IMR-90 (cell line): ENCODE data around the gene CHD6. TPM values are rescaled to one million over a fixed set of nuclear protein-coding genes. Genes with fewer than 3 reads are reported as not detected.

Experiments
- ATAC-seq: fragments of 200-7000 bp; cut with Tn5 transposase; 2 replicates; pipeline ENCODE4 v1.9.1; 2020; ENCODE audit warnings: low read depth, mild to moderate bottlenecking, moderate library complexity
- BruUV-seq: library from RNA; stranded (reverse); fragments of 400-500 nt; replicated peaks from 2 replicates; lab custom pipeline; 2021; lab: Mats Ljungman, UMichigan
- CTCF ChIA-PET: fragments of 300-600 bp; formaldehyde crosslinking; extraction: SDS; loops from one replicate; lab custom pipeline; 2021; ENCODE audit warnings: antibody characterized with exemption; lab: Yijun Ruan, JAX
- POLR2A ChIA-PET: fragments of 300-600 bp; sonication (Branson Sonifier 250); formaldehyde crosslinking; loops from one replicate; lab custom pipeline; 2022; ENCODE audit warnings: antibody characterized with exemption; ENCODE audit not compliant: unreplicated experiment; lab: Charles Lee
- DNase-seq: peaks from one replicate; pipeline ENCODE4 v3.0.0; 2013
- H2AFZ ChIP-seq: replicated peaks from 2 replicates; pipeline ENCODE3; 2013; ENCODE audit warnings: low read length, mild to moderate bottlenecking; ENCODE audit not compliant: poor library complexity
- H2AK5ac ChIP-seq: 2 replicates; pipeline ENCODE4 v1.6.1; 2013; ENCODE audit warnings: low read depth, low read length, inconsistent platforms
- H2AK9ac ChIP-seq: replicated peaks from 2 replicates; pipeline ENCODE3; 2013; ENCODE audit warnings: mild to moderate bottlenecking, low read depth, low read length, moderate library complexity; ENCODE audit not compliant: poor library complexity
- H2BK120ac ChIP-seq: 2 replicates; pipeline ENCODE4 v1.6.1; 2013; ENCODE audit warnings: low read depth, low read length, inconsistent platforms
- H2BK15ac ChIP-seq: 3 replicates; pipeline ENCODE4 v1.6.1; 2013; ENCODE audit warnings: low read depth, low read length, inconsistent platforms
- H2BK20ac ChIP-seq: 2 replicates; pipeline ENCODE4 v1.6.1; 2013; ENCODE audit warnings: low read depth, mild to moderate bottlenecking, inconsistent platforms, low read length, moderate library complexity
- H2BK5ac ChIP-seq: 2 replicates; pipeline ENCODE4 v1.6.1; 2013; ENCODE audit warnings: mild to moderate bottlenecking, low read depth, low read length, inconsistent platforms; ENCODE audit not compliant: poor library complexity, severe bottlenecking
- H3K14ac ChIP-seq: replicated peaks from 2 replicates; pipeline ENCODE4 v1.6.1; 2013; ENCODE audit warnings: low read depth, low read length, inconsistent platforms
- H3K18ac ChIP-seq: 2 replicates; pipeline ENCODE4 v1.6.1; 2013; ENCODE audit warnings: low read depth, low read length, control low read depth
- H3K23ac ChIP-seq: 2 replicates; pipeline ENCODE4 v1.6.1; 2013; ENCODE audit warnings: low read depth, low read length, inconsistent platforms
- H3K27ac ChIP-seq: 2 replicates; pipeline ENCODE4 v1.5.1; 2013; ENCODE audit warnings: mild to moderate bottlenecking, control low read depth, low read length; ENCODE audit not compliant: insufficient read depth
- H3K27me3 ChIP-seq: 2 replicates; pipeline ENCODE4 v1.6.1; 2013; ENCODE audit warnings: low read length; ENCODE audit not compliant: control insufficient read depth, insufficient read depth
- H3K36me3 ChIP-seq: 2 replicates; pipeline ENCODE4 v1.6.1; 2013; ENCODE audit warnings: low read length, mixed read lengths; ENCODE audit not compliant: control insufficient read depth, insufficient read depth
- H3K4ac ChIP-seq: 2 replicates; pipeline ENCODE4 v1.6.1; 2013; ENCODE audit warnings: low read depth, low read length, inconsistent platforms
- H3K4me1 ChIP-seq: 2 replicates; pipeline ENCODE4 v1.6.1; 2013; ENCODE audit warnings: low read length, mixed read lengths; ENCODE audit not compliant: control insufficient read depth, insufficient read depth
- H3K4me2 ChIP-seq: 2 replicates; pipeline ENCODE4 v1.6.1; 2013; ENCODE audit warnings: low read depth, mild to moderate bottlenecking, control low read depth, low read length, moderate library complexity
- H3K4me3 ChIP-seq: 2 replicates; pipeline ENCODE4 v1.5.1; 2013; ENCODE audit warnings: low read depth, mild to moderate bottlenecking, control low read depth, low read length, moderate library complexity; ENCODE audit not compliant: insufficient read depth
- H3K56ac ChIP-seq: 2 replicates; pipeline ENCODE4 v1.6.1; 2013; ENCODE audit warnings: low read length, inconsistent platforms; ENCODE audit not compliant: insufficient read depth; ENCODE audit errors: extremely low read depth
- H3K79me1 ChIP-seq, 2 experiments: 2 replicates each; pipeline ENCODE4 v1.6.1; 2013; ENCODE audit warnings: low read length in 2 of 2, inconsistent platforms in 1 of 2, low read depth in 1 of 2
- H3K9ac ChIP-seq: 2 replicates; pipeline ENCODE4 v1.6.1; 2013; ENCODE audit warnings: low read depth, low read length, control low read depth
- H3K9me1 ChIP-seq: 2 replicates; pipeline ENCODE4 v1.6.1; 2013; ENCODE audit warnings: low read length, inconsistent platforms; ENCODE audit not compliant: insufficient read depth
- H3K9me3 ChIP-seq: 2 replicates; pipeline ENCODE4 v1.6.1; 2013; ENCODE audit warnings: low read length; ENCODE audit not compliant: control insufficient read depth, insufficient read depth
- H4K20me1 ChIP-seq: 2 replicates; pipeline ENCODE4 v1.6.1; 2013; ENCODE audit warnings: low read length, inconsistent platforms; ENCODE audit not compliant: insufficient read depth
- H4K5ac ChIP-seq: 2 replicates; pipeline ENCODE4 v1.6.1; 2013; ENCODE audit warnings: mild to moderate bottlenecking, low read depth, low read length, control low read depth
- H4K8ac ChIP-seq, 2 experiments: 2 replicates each; pipeline ENCODE4 v1.6.1; 2013; ENCODE audit warnings: low read depth in 2 of 2, low read length in 2 of 2, control low read depth in 1 of 2, inconsistent platforms in 1 of 2
- H4K91ac ChIP-seq: 2 replicates; pipeline ENCODE4 v1.6.1; 2013; ENCODE audit warnings: low read depth, low read length, inconsistent platforms; ENCODE audit not compliant: insufficient read depth
- BHLHE40 ChIP-seq: fragments of 150-350 bp; IDR thresholded peaks from 2 replicates; pipeline ENCODE4 v1.6.1; 2016; ENCODE audit warnings: mild to moderate bottlenecking, low read depth, low read length
- CEBPB ChIP-seq: IDR thresholded peaks from 2 replicates; pipeline ENCODE4 v1.6.1; 2012; ENCODE audit warnings: low read depth, low read length, improper control_type of control experiment
- CHD1 ChIP-seq: IDR thresholded peaks from 2 replicates; pipeline ENCODE4 v1.6.1; 2012; ENCODE audit warnings: low read depth, low read length, improper control_type of control experiment
- CTCF ChIP-seq: conservative IDR thresholded peaks from 2 replicates; pipeline ENCODE4 v1.5.1; 2012; ENCODE audit warnings: mild to moderate bottlenecking, low read depth, low read length, improper control_type of control experiment
- ELK1 ChIP-seq: fragments of 150-350 bp; IDR thresholded peaks from 2 replicates; pipeline ENCODE4 v1.6.1; 2016; ENCODE audit warnings: low read depth, mild to moderate bottlenecking, low read length, moderate library complexity, borderline replicate concordance
- FOS ChIP-seq: fragments of 150-350 bp; IDR thresholded peaks from 2 replicates; pipeline ENCODE4 v1.6.1; 2016; ENCODE audit warnings: low read depth, low read length
- MAFK ChIP-seq: IDR thresholded peaks from 2 replicates; pipeline ENCODE4 v1.6.1; 2012; ENCODE audit warnings: low read depth, low read length, improper control_type of control experiment
- MAZ ChIP-seq: IDR thresholded peaks from 2 replicates; pipeline ENCODE4 v1.6.1; 2012; ENCODE audit warnings: low read depth, mild to moderate bottlenecking, low read length, improper control_type of control experiment, moderate library complexity, borderline replicate concordance
- MXI1 ChIP-seq: IDR thresholded peaks from 2 replicates; pipeline ENCODE4 v1.6.1; 2012; ENCODE audit warnings: low read depth, mild to moderate bottlenecking, low read length, moderate library complexity, borderline replicate concordance
- NFE2L2 ChIP-seq: fragments of 150-350 bp; IDR thresholded peaks from 2 replicates; pipeline ENCODE4 v1.6.1; 2016; ENCODE audit warnings: low read depth, mild to moderate bottlenecking, low read length
- POLR2A ChIP-seq: IDR thresholded peaks from 2 replicates; pipeline ENCODE4 v1.6.1; 2012; ENCODE audit warnings: mild to moderate bottlenecking, low read depth, low read length
- RAD21 ChIP-seq: IDR thresholded peaks from 2 replicates; pipeline ENCODE4 v1.6.1; 2012; ENCODE audit warnings: low read length, improper control_type of control experiment
- RCOR1 ChIP-seq: IDR thresholded peaks from 2 replicates; pipeline ENCODE4 v1.6.1; 2012; ENCODE audit warnings: mild to moderate bottlenecking, low read length, improper control_type of control experiment; ENCODE audit not compliant: insufficient replicate concordance
- RFX5 ChIP-seq: IDR thresholded peaks from 2 replicates; pipeline ENCODE4 v1.8.0; 2012; ENCODE audit warnings: low read depth, mild to moderate bottlenecking, low read length, moderate library complexity
- SMC3 ChIP-seq: fragments of 150-350 bp; IDR thresholded peaks from 2 replicates; pipeline ENCODE4 v1.6.1; 2016; ENCODE audit warnings: low read depth, mild to moderate bottlenecking, antibody characterized with exemption, low read length, moderate library complexity
- USF2 ChIP-seq: fragments of 150-350 bp; IDR thresholded peaks from 2 replicates; pipeline ENCODE4 v1.6.1; 2017; ENCODE audit warnings: mild to moderate bottlenecking, antibody characterized with exemption, low read length, low read depth
- WGBS, 2 experiments: methylation state at CpG; one replicate each; pipeline versions ENCODE4 v1.1.5 to v1.1.7; 2013; ENCODE audit warnings: missing lambda C conversion rate in 2 of 2; ENCODE audit not compliant: insufficient read length in 1 of 2; ENCODE audit errors: extremely low coverage in 2 of 2; 5-methylcytosine and 5-hydroxymethylcytosine counted together
- dilution Hi-C: fragments of 300-500 bp; cut with HindIII; formaldehyde crosslinking; loops from one replicate; pipeline ENCODE4 v1.14.3; 2018; ENCODE audit warnings: low sequenced_read_pairs; ENCODE audit not compliant: unreplicated experiment
- in situ Hi-C: fragments of 300-500 bp; cut with MboI; formaldehyde crosslinking; loops from 3 replicates; pipeline ENCODE4 v1.14.3; 2019; ENCODE audit warnings: low sequenced_read_pairs, inconsistent platforms, mixed read lengths
- intact Hi-C: fragments of 100-400 bp; cut with micrococcal nuclease; formaldehyde crosslinking; loops from 2 replicates; pipeline ENCODE4 v1.10.0; 2022
- polyA plus RNA-seq, 3 experiments: library from polyadenylated mRNA; depleted of rRNA; stranded (reverse); fragments of >200 nt; gene quantifications; 2 replicates each; pipeline ENCODE4 v1.2.3, GENCODE V29; 2012; ENCODE audit warnings: low replicate concordance in 1 of 3
- total RNA-seq: library from RNA; depleted of rRNA; stranded (reverse); fragments of >200 nt; gene quantifications from 2 replicates; pipeline ENCODE4 v1.2.3, GENCODE V29; 2012

The CHD6 gene
- total and polyA plus RNA-seq, 2 of the 4 experiments (the other 2 are of a cell fraction) = 8.8 to 26.7 TPM

- Histone ChIP-seq H2AFZ (no peak overlapping the region), H3K4ac (no peak overlapping the region), H3K9me1 (no peaks in the 10 kb centered on the region), H3K79me1 (no peaks in the 10 kb centered on the region), H3K27me3 (peaks cover 6% of the 10 kb centered on the region), H3K4me2 (no peak overlapping the region), H2AK5ac (no peak overlapping the region), H4K91ac (no peak overlapping the region), H3K4me1 (peaks cover 4% of the 10 kb centered on the region; the same call in 1 of the 2 replicates), H2BK5ac (no peak overlapping the region), H4K20me1 (no peaks in the 10 kb centered on the region), H2BK120ac (no peak overlapping the region), H3K27ac (no peak overlapping the region), H3K36me3 (no peaks in the 10 kb centered on the region), H3K18ac (no peak overlapping the region), H2BK20ac (no peak overlapping the region), H4K5ac (no peak overlapping the region), H2AK9ac (no peak overlapping the region), H3K9ac (no peak overlapping the region), H3K23ac (no peak overlapping the region), H3K9me3 (no peaks in the 10 kb centered on the region), H2BK15ac (no peak overlapping the region), H3K4me3 (no peak overlapping the region), H3K56ac (no peak overlapping the region), H4K8ac (no peak overlapping the region), H3K14ac (no peak overlapping the region)
- ChIA-PET CTCF (no interaction called here), POLR2A (no interaction called here)
- in situ Hi-C loops = no loop called here
- dilution Hi-C loops = no loop called here
- ATAC-seq (no peak), DNase-seq (no peak)
- BruUV-seq = no TSS peak
- intact Hi-C loops = no loop called here
- no peak for TF ChIP-seq CTCF
- TF ChIP-seq FOS = no peak
- no peak for TF ChIP-seq CEBPB
- no peak for TF ChIP-seq RAD21
- TF ChIP-seq MXI1 = no peak
- no peak for TF ChIP-seq MAZ
- no peak for TF ChIP-seq BHLHE40
- no peak for TF ChIP-seq RCOR1
- TF ChIP-seq MAFK = no peak
- no peak for TF ChIP-seq CHD1
- no peak for TF ChIP-seq SMC3
- no peak for TF ChIP-seq RFX5
- TF ChIP-seq POLR2A = no peak
- no peak for TF ChIP-seq USF2
- TF ChIP-seq NFE2L2 = no peak
- no peak for TF ChIP-seq ELK1
- no CpG with 5 or more reads among the region's 1 CpG for WGBS, 2 experiments
These were observed 225.9 kb downstream of the CHD6 start for GRCh38 chr20:41392295-41392694.
